Mesenchymal stem cell (in vitro differentiated cells and primary cell): Measurements from ENCODE around the gene B3GNT2.

ENCODE experiments used
- DNase-seq: peaks from one replicate; pipeline ENCODE4 v3.0.0-alpha.2; 2013
- H2AFZ ChIP-seq: one replicate; pipeline ENCODE4 v1.6.1; 2013; ENCODE audit warnings: low read depth, mild to moderate bottlenecking, control low read depth, inconsistent platforms, low read length, moderate library complexity
- H2AK5ac ChIP-seq: 2 replicates; pipeline ENCODE4 v1.6.1; 2013; ENCODE audit warnings: low read length, moderate library complexity, mild to moderate bottlenecking, inconsistent platforms; ENCODE audit not compliant: severe bottlenecking
- H2BK120ac ChIP-seq: one replicate; pipeline ENCODE4 v1.6.1; 2013; ENCODE audit warnings: low read depth, mild to moderate bottlenecking, inconsistent platforms, low read length, moderate library complexity
- H2BK12ac ChIP-seq, 2 experiments: one replicate each; pipeline ENCODE4 v1.6.1; 2013; ENCODE audit warnings: inconsistent platforms in 2 of 2, low read length in 2 of 2, mild to moderate bottlenecking in 2 of 2, moderate library complexity in 2 of 2, control low read depth in 1 of 2
- H2BK15ac ChIP-seq: one replicate; pipeline ENCODE4 v1.6.1; 2013; ENCODE audit warnings: mild to moderate bottlenecking, low read depth, inconsistent platforms; ENCODE audit not compliant: poor library complexity, severe bottlenecking
- H2BK5ac ChIP-seq: 2 replicates; pipeline ENCODE4 v1.6.1; 2013; ENCODE audit warnings: low read depth, mild to moderate bottlenecking, low read length, control low read depth, inconsistent platforms; ENCODE audit not compliant: poor library complexity, severe bottlenecking
- H3K14ac ChIP-seq, 2 experiments: one replicate each; pipeline ENCODE4 v1.6.1; 2013; ENCODE audit warnings: inconsistent platforms in 2 of 2, low read length in 2 of 2, control low read depth in 1 of 2, mild to moderate bottlenecking in 1 of 2, moderate library complexity in 1 of 2
- H3K18ac ChIP-seq, 2 experiments: one replicate each; pipeline ENCODE4 v1.6.1; 2013; ENCODE audit warnings: inconsistent platforms in 2 of 2, low read length in 2 of 2, control low read depth in 1 of 2, low read depth in 1 of 2, mild to moderate bottlenecking in 1 of 2
- H3K23ac ChIP-seq, 2 experiments: one replicate each; pipeline ENCODE4 v1.6.1; 2013; ENCODE audit warnings: inconsistent platforms in 2 of 2, low read length in 2 of 2, mild to moderate bottlenecking in 2 of 2, moderate library complexity in 2 of 2, control low read depth in 1 of 2
- H3K27ac ChIP-seq: 2 replicates; pipeline ENCODE4 v1.5.1; 2013; ENCODE audit warnings: mild to moderate bottlenecking, moderate library complexity, low read length, control low read depth, inconsistent platforms; ENCODE audit not compliant: poor library complexity, severe bottlenecking
- H3K27me3 ChIP-seq, 2 experiments: 2 replicates each; pipeline versions ENCODE4 v1.6.1 to v1.7.0; 2013; ENCODE audit warnings: low read length in 2 of 2, mild to moderate bottlenecking in 2 of 2, moderate library complexity in 2 of 2, control low read depth in 1 of 2, inconsistent platforms in 1 of 2; ENCODE audit not compliant: control insufficient read depth in 1 of 2, insufficient read depth in 1 of 2
- H3K36me3 ChIP-seq, 2 experiments: 2 replicates each; pipeline versions ENCODE4 v1.6.1 to v1.7.0; 2013; ENCODE audit warnings: low read length in 2 of 2, control low read depth in 1 of 2, inconsistent platforms in 1 of 2, low read depth in 1 of 2, mild to moderate bottlenecking in 1 of 2; ENCODE audit not compliant: insufficient read depth in 2 of 2, control insufficient read depth in 1 of 2
- H3K4ac ChIP-seq, 2 experiments: one replicate each; pipeline ENCODE4 v1.6.1; 2013; ENCODE audit warnings: inconsistent platforms in 2 of 2, low read length in 2 of 2, mild to moderate bottlenecking in 2 of 2, moderate library complexity in 2 of 2, control low read depth in 1 of 2, low read depth in 1 of 2
- H3K4me1 ChIP-seq: 2 replicates; pipeline ENCODE4 v1.6.1; 2013; ENCODE audit warnings: low read depth, low read length, control low read depth; ENCODE audit not compliant: control insufficient read depth, insufficient read depth
- H3K4me2 ChIP-seq: 2 replicates; pipeline ENCODE4 v1.6.1; 2013; ENCODE audit warnings: low read length, mild to moderate bottlenecking, inconsistent platforms; ENCODE audit not compliant: poor library complexity, severe bottlenecking
- H3K4me3 ChIP-seq, 2 experiments: 2 replicates each; pipeline versions ENCODE4 v1.5.1 to v1.7.0; 2013; ENCODE audit warnings: low read length in 2 of 2, mild to moderate bottlenecking in 2 of 2, control low read depth in 1 of 2, low read depth in 1 of 2; ENCODE audit not compliant: insufficient read depth in 1 of 2
- H3K79me1 ChIP-seq: replicated peaks from 2 replicates; pipeline ENCODE4 v1.6.1; 2013; ENCODE audit warnings: mild to moderate bottlenecking, control low read depth, low read length, inconsistent platforms; ENCODE audit not compliant: poor library complexity, severe bottlenecking
- H3K9ac ChIP-seq: 2 replicates; pipeline ENCODE4 v1.7.0; 2013; ENCODE audit warnings: mild to moderate bottlenecking, low read length, moderate library complexity
- H3K9me3 ChIP-seq: 2 replicates; pipeline ENCODE4 v1.7.0; 2013; ENCODE audit warnings: mild to moderate bottlenecking, low read length; ENCODE audit not compliant: control insufficient read depth
- H4K8ac ChIP-seq: one replicate; pipeline ENCODE4 v1.6.1; 2013; ENCODE audit warnings: inconsistent platforms, mild to moderate bottlenecking, low read length, moderate library complexity
- H4K91ac ChIP-seq: one replicate; pipeline ENCODE4 v1.6.1; 2013; ENCODE audit warnings: mild to moderate bottlenecking, low read length, inconsistent platforms
- WGBS: methylation state at CpG from one replicate; pipeline ENCODE4 v1.1.7; 2013; ENCODE audit warnings: mixed read lengths; 5-methylcytosine and 5-hydroxymethylcytosine counted together

Gene B3GNT2

DNA sequence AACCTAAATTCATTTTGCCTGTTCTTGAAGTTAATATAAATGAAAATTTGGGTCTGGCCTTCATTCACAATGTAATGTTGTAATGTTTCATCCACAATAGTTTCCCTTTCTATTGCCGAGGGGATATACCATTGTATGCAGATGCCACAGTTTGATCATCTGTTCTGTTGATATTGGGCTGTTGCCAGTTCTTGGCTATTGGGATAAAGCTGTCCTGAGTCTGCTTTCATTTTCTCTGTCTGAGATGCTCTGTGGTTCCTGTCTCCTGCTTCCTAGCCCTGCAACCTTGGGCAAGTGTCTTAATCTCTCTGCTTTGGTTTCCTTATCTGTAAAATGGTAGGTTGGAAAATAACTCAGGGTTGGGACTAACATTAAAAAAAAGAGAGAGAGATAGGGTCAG, 25.2 kb downstream of the B3GNT2 start:
- H3K14ac ChIP-seq: no peak overlapping the region
- no peak overlapping the region for H3K23ac ChIP-seq
- no peaks in the 10 kb centered on the region for H3K27me3 ChIP-seq
- no peak overlapping the region for H2AFZ ChIP-seq
- H2BK5ac ChIP-seq: no peak overlapping the region
- H2AK5ac ChIP-seq: no peak overlapping the region
- no peak overlapping the region for H2BK15ac ChIP-seq
- H3K9me3 ChIP-seq: no peaks in the 10 kb centered on the region
- no peak overlapping the region for H4K8ac ChIP-seq
- no peak overlapping the region for H3K9ac ChIP-seq
- peak; percentile 63 for DNase-seq
- H3K27ac ChIP-seq: peak overlapping the region; percentile 7
- H3K4me3 ChIP-seq: no peak overlapping the region
- H3K4ac ChIP-seq: no peak overlapping the region
- no peak overlapping the region for H3K18ac ChIP-seq
- H2BK12ac ChIP-seq: no peak overlapping the region
- H2BK120ac ChIP-seq: no peak overlapping the region
- H4K91ac ChIP-seq: no peak overlapping the region
- H3K36me3 ChIP-seq: peaks cover 12 to 28% of the 10 kb centered on the region in 2 experiments
- H3K79me1 ChIP-seq: peaks cover 41% of the 10 kb centered on the region
- H3K4me2 ChIP-seq: no peak overlapping the region
- peaks cover 9% of the 10 kb centered on the region for H3K4me1 ChIP-seq
- WGBS: 79% methylated on average over 1 of the region's 1 CpG

GRCh38 chr2:62222171-62222570, 26.3 kb downstream of the B3GNT2 start:
- Histone ChIP-seq H3K36me3 (peaks cover 12 to 30% of the 10 kb centered on the region in 2 experiments), H3K27me3 (no peaks in the 10 kb centered on the region), H2AK5ac (no peak overlapping the region), H3K79me1 (peaks cover 40% of the 10 kb centered on the region), H3K9ac (no peak overlapping the region), H3K23ac (no peak overlapping the region), H2BK5ac (no peak overlapping the region), H2AFZ (no peak overlapping the region), H3K4me1 (peaks cover 4% of the 10 kb centered on the region), H2BK120ac (no peak overlapping the region), H3K4me3 (no peak overlapping the region), H2BK12ac (no peak overlapping the region), H3K4ac (no peak overlapping the region), H3K18ac (no peak overlapping the region), H3K27ac (no peak overlapping the region), H3K9me3 (no peaks in the 10 kb centered on the region), H3K14ac (no peak overlapping the region), H4K91ac (no peak overlapping the region), H4K8ac (no peak overlapping the region), H2BK15ac (no peak overlapping the region), H3K4me2 (no peak overlapping the region)
- DNase-seq: no peak
- WGBS: 98% methylated on average over 10 of the region's 12 CpGs

GRCh38 chr2:62222674-62223073, 26.8 kb downstream of the B3GNT2 start:
- H3K4ac ChIP-seq: no peak overlapping the region
- H3K27ac ChIP-seq: no peak overlapping the region
- H3K4me1 ChIP-seq: no peaks in the 10 kb centered on the region
- no peak overlapping the region for H2BK120ac ChIP-seq
- H3K18ac ChIP-seq: no peak overlapping the region
- peaks cover 39% of the 10 kb centered on the region for H3K79me1 ChIP-seq
- no peak overlapping the region for H4K91ac ChIP-seq
- no peak overlapping the region for H3K4me3 ChIP-seq
- no peaks in the 10 kb centered on the region for H3K27me3 ChIP-seq
- no peak overlapping the region for H2AFZ ChIP-seq
- H3K36me3 ChIP-seq: peaks cover 15 to 30% of the 10 kb centered on the region in 2 experiments
- peak overlapping the region; percentile 12 for H2BK15ac ChIP-seq
- no peak overlapping the region for H3K4me2 ChIP-seq
- no peaks in the 10 kb centered on the region for H3K9me3 ChIP-seq
- H2BK12ac ChIP-seq: no peak overlapping the region
- WGBS: over 99% methylated on average over 8 of the region's 8 CpGs
- H3K23ac ChIP-seq: no peak overlapping the region
- H3K9ac ChIP-seq: no peak overlapping the region
- DNase-seq: no peak
- H2BK5ac ChIP-seq: no peak overlapping the region
- H3K14ac ChIP-seq: no peak overlapping the region
- no peak overlapping the region for H4K8ac ChIP-seq
- no peak overlapping the region for H2AK5ac ChIP-seq

- H3K4me3 ChIP-seq: no peak overlapping the region
- WGBS: 94% methylated on average over 1 of the region's 1 CpG
- no peak overlapping the region for H3K27ac ChIP-seq
- H4K91ac ChIP-seq: no peak overlapping the region
- H2BK120ac ChIP-seq: no peak overlapping the region
- H2AK5ac ChIP-seq: no peak overlapping the region
- peaks cover 34% of the 10 kb centered on the region for H3K79me1 ChIP-seq
- no peak overlapping the region for H2AFZ ChIP-seq
- no peaks in the 10 kb centered on the region for H3K4me1 ChIP-seq
- no peaks in the 10 kb centered on the region for H3K27me3 ChIP-seq
- no peak overlapping the region for H3K4me2 ChIP-seq
- peaks cover 19 to 30% of the 10 kb centered on the region in 2 experiments for H3K36me3 ChIP-seq
- H3K9me3 ChIP-seq: no peaks in the 10 kb centered on the region
- DNase-seq: no peak
- no peak overlapping the region for H3K14ac ChIP-seq
- H2BK12ac ChIP-seq: no peak overlapping the region
- no peak overlapping the region for H3K23ac ChIP-seq
- H3K9ac ChIP-seq: no peak overlapping the region
- no peak overlapping the region for H2BK5ac ChIP-seq
- no peak overlapping the region for H4K8ac ChIP-seq
- no peak overlapping the region for H3K18ac ChIP-seq
- no peak overlapping the region for H3K4ac ChIP-seq
- H2BK15ac ChIP-seq: no peak overlapping the region
These were observed 29.1 kb downstream of the B3GNT2 start for GRCh38 chr2:62224976-62225375.
